KMS-11 (cell line): ENCODE data around the gene CCDC85A.

Experiments used
- H2AFZ ChIP-seq: fragments of 200-600 bp; sonication (generic); 2 replicates; pipeline ENCODE4 v1.6.1; 2016; ENCODE audit warnings: antibody characterized with exemption, mixed run types, low read depth
- H3K27ac ChIP-seq: fragments of 200-600 bp; sonication (generic); 2 replicates; pipeline ENCODE4 v1.6.1; 2016; ENCODE audit warnings: mild to moderate bottlenecking, mixed run types
- H3K27me3 ChIP-seq: fragments of 200-600 bp; sonication (generic); 2 replicates; pipeline ENCODE4 v1.6.1; 2017; ENCODE audit warnings: mild to moderate bottlenecking, low read depth, mixed run types, moderate library complexity; ENCODE audit not compliant: insufficient read depth
- H3K36me3 ChIP-seq: fragments of 200-600 bp; sonication (generic); 2 replicates; pipeline ENCODE4 v1.6.1; 2017; ENCODE audit warnings: mild to moderate bottlenecking, mixed run types; ENCODE audit not compliant: insufficient read depth
- H3K4me1 ChIP-seq: fragments of 200-600 bp; sonication (generic); 2 replicates; pipeline ENCODE4 v1.6.1; 2016; ENCODE audit warnings: mild to moderate bottlenecking, low read depth, mixed run types; ENCODE audit not compliant: poor library complexity, severe bottlenecking
- H3K4me2 ChIP-seq: fragments of 200-600 bp; sonication (generic); 2 replicates; pipeline ENCODE4 v1.7.0; 2016; ENCODE audit warnings: mild to moderate bottlenecking, mixed run types
- H3K4me3 ChIP-seq: fragments of 200-600 bp; sonication (generic); IDR thresholded peaks from 2 replicates; pipeline ENCODE4 v1.6.1; 2017; ENCODE audit warnings: low read depth, low read length, mixed read lengths; ENCODE audit not compliant: insufficient read depth
- H3K79me2 ChIP-seq: fragments of 200-600 bp; sonication (generic); 2 replicates; pipeline ENCODE4 v1.6.1; 2016; ENCODE audit warnings: low read depth, mixed run types; ENCODE audit not compliant: insufficient read depth
- H3K9ac ChIP-seq: fragments of 200-600 bp; sonication (generic); 2 replicates; pipeline ENCODE4 v1.6.1; 2016; ENCODE audit warnings: mild to moderate bottlenecking, mixed run types
- H4K20me1 ChIP-seq: fragments of 200-600 bp; sonication (generic); 2 replicates; pipeline ENCODE4 v1.6.1; 2016; ENCODE audit warnings: mild to moderate bottlenecking, mixed run types; ENCODE audit not compliant: insufficient read depth
- CTCF ChIP-seq: fragments of 200-600 bp; sonication (generic); conservative IDR thresholded peaks from 2 replicates; pipeline ENCODE4 v1.6.1; 2017; ENCODE audit warnings: low read depth, mild to moderate bottlenecking, antibody characterized with exemption, low read length, moderate library complexity, mixed read lengths

The CCDC85A gene

GRCh38 chr2:56262241-56262640 is 78.5 kb downstream of the CCDC85A start:
- H3K4me2 ChIP-seq = no peak overlapping the region
- no peak for TF ChIP-seq CTCF

GRCh38 chr2:56263876-56264275 is 80.1 kb downstream of the CCDC85A start:
- H3K36me3 ChIP-seq = no peaks in the 10 kb centered on the region
- H4K20me1 ChIP-seq = no peaks in the 10 kb centered on the region
- no peak overlapping the region for H3K4me3 ChIP-seq
- TF ChIP-seq CTCF = no peak
- no peak overlapping the region for H2AFZ ChIP-seq
- H3K27ac ChIP-seq = no peak overlapping the region
- no peaks in the 10 kb centered on the region for H3K27me3 ChIP-seq
- H3K9ac ChIP-seq = no peak overlapping the region
- H3K4me2 ChIP-seq = no peak overlapping the region
- H3K79me2 ChIP-seq = no peaks in the 10 kb centered on the region
- no peaks in the 10 kb centered on the region for H3K4me1 ChIP-seq

More at GRCh38 chr2:56262241-56262640, 78.5 kb downstream of the CCDC85A start:
- H3K36me3 ChIP-seq = no peaks in the 10 kb centered on the region
- no peak overlapping the region for H3K27ac ChIP-seq
- no peaks in the 10 kb centered on the region for H3K27me3 ChIP-seq
- no peak overlapping the region for H2AFZ ChIP-seq
- H3K79me2 ChIP-seq = no peaks in the 10 kb centered on the region
- H4K20me1 ChIP-seq = no peaks in the 10 kb centered on the region
- H3K4me3 ChIP-seq = no peak overlapping the region
- H3K9ac ChIP-seq = no peak overlapping the region
- H3K4me1 ChIP-seq = no peaks in the 10 kb centered on the region

DNA sequence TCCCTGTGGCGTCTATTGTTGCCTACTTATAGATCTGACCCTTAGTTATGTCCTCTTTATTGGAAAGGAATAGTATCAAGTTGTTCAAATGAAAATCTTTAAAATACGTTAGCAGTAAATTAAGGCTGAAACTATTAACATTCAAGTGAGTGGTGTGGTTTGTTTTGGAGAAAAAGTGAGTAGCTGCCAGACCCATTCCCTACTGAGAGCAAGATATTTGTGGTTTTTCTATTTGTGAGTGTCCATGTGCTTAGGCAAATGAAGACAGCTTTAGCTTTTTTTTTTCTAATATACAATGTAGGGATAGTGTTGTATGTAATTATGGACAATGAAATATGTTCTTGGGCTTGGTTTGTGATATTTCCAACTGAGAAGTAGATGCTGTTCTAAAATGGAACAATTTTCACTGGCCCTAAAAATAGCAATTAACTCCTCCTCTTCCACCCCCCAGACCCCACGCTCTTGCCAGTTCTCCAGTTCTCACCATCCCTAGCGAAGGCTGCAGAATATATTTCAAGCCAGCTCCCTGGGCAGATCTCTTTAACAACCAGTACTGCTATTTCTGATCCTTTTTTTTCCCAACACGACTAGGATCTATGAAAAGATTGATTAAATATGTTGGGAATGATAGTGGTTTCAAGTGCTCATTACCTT is 83.1 kb downstream of the CCDC85A start:
- no peaks in the 10 kb centered on the region for H3K4me1 ChIP-seq
- H3K27me3 ChIP-seq = no peaks in the 10 kb centered on the region
- no peak overlapping the region for H3K4me3 ChIP-seq
- no peak overlapping the region for H3K4me2 ChIP-seq
- H3K36me3 ChIP-seq = no peaks in the 10 kb centered on the region
- H3K79me2 ChIP-seq = no peaks in the 10 kb centered on the region
- H3K9ac ChIP-seq = no peak overlapping the region
- no peaks in the 10 kb centered on the region for H4K20me1 ChIP-seq
- H2AFZ ChIP-seq = no peak overlapping the region
- no peak for TF ChIP-seq CTCF
- no peak overlapping the region for H3K27ac ChIP-seq

GRCh38 chr2:56267415-56267788 is 83.6 kb downstream of the CCDC85A start:
- H4K20me1 ChIP-seq = no peaks in the 10 kb centered on the region
- H3K79me2 ChIP-seq = no peaks in the 10 kb centered on the region
- H3K9ac ChIP-seq = no peak overlapping the region
- no peak overlapping the region for H3K27ac ChIP-seq
- H3K4me2 ChIP-seq = no peak overlapping the region
- no peaks in the 10 kb centered on the region for H3K27me3 ChIP-seq
- no peak for TF ChIP-seq CTCF
- no peaks in the 10 kb centered on the region for H3K4me1 ChIP-seq
- no peak overlapping the region for H2AFZ ChIP-seq
- no peaks in the 10 kb centered on the region for H3K36me3 ChIP-seq
- no peak overlapping the region for H3K4me3 ChIP-seq
